GM04504 (cell line): ENCODE data around the gene DPP4.
"Not testable (repeated sequence)": the region's sequence is repeated elsewhere in the genome, so short reads cannot be mapped to it uniquely, and the experiment has no call there.

ENCODE experiments used
- DNase-seq: peaks from one replicate; pipeline ENCODE4 v3.0.0-alpha.2; 2012; ENCODE audit warnings: low read depth

DPP4 gene

GRCh38 chr2:161991991-161992390 lies 82.0 kb downstream of the DPP4 start:
- DNase-seq: no peak

GRCh38 chr2:161990741-161991140 lies 83.3 kb downstream of the DPP4 start:
- peak; percentile 58 for DNase-seq

GRCh38 chr2:161990036-161990435 lies 84.0 kb downstream of the DPP4 start:
- no peak for DNase-seq

GRCh38 chr2:161988589-161988988 lies 85.4 kb downstream of the DPP4 start:
- DNase-seq: no peak

GRCh38 chr2:161987311-161987710 lies 86.7 kb downstream of the DPP4 start:
- no peak for DNase-seq

- no peak for DNase-seq
These were observed 90.1 kb downstream of the DPP4 start for GRCh38 chr2:161983866-161984265.

- DNase-seq: no peak
These were observed 90.7 kb downstream of the DPP4 start for GRCh38 chr2:161983331-161983651.

GRCh38 chr2:161982548-161983330 lies 91.3 kb downstream of the DPP4 start:
- no peak for DNase-seq

- DNase-seq: no peak
These were observed 92.2 kb downstream of the DPP4 start for GRCh38 chr2:161981679-161982250.

- no peak for DNase-seq
These were observed 93.0 kb downstream of the DPP4 start for GRCh38 chr2:161980976-161981375.

GRCh38 chr2:161979490-161979889 lies 94.5 kb downstream of the DPP4 start:
- DNase-seq: no peak

- DNase-seq: not testable (repeated sequence)
These were observed 96.1 kb downstream of the DPP4 start for GRCh38 chr2:161977926-161978325.

GRCh38 chr2:161976917-161977316 lies 97.1 kb downstream of the DPP4 start:
- DNase-seq: no peak

- DNase-seq: no peak
These were observed 97.7 kb downstream of the DPP4 start for GRCh38 chr2:161976295-161976694.

- DNase-seq: no peak
These were observed 98.2 kb downstream of the DPP4 start for GRCh38 chr2:161975813-161976160.

- no peak for DNase-seq
These were observed 98.8 kb downstream of the DPP4 start for GRCh38 chr2:161975062-161975812.

GRCh38 chr2:161974461-161974860 lies 99.6 kb downstream of the DPP4 start:
- no peak for DNase-seq

GRCh38 chr2:161972866-161973265 lies 101.1 kb downstream of the DPP4 start:
- no peak for DNase-seq

GRCh38 chr2:161972232-161972631 lies 101.8 kb downstream of the DPP4 start:
- DNase-seq: no peak

GRCh38 chr2:161971551-161971950 lies 102.5 kb downstream of the DPP4 start:
- no peak for DNase-seq

- no peak for DNase-seq
These were observed 104.9 kb downstream of the DPP4 start for GRCh38 chr2:161969159-161969558.

- no peak for DNase-seq
These were observed 108.0 kb downstream of the DPP4 start for GRCh38 chr2:161965994-161966393.

- no peak for DNase-seq
These were observed 109.9 kb downstream of the DPP4 start for GRCh38 chr2:161964160-161964559.
